Lower leg skin (tissue), 4 donors: Measurements from ENCODE around the gene C2CD3. TPM values are rescaled to one million over a fixed set of nuclear protein-coding genes. Genes with fewer than 3 reads are reported as not detected.
"Not testable (repeated sequence)": the region's sequence is repeated elsewhere in the genome, so short reads cannot be mapped to it uniquely, and the experiment has no call there.

ENCODE experiments used
- DNase-seq, 2 donors: peaks; one replicate each; pipeline ENCODE4 v3.0.0-alpha.2; 2019; ENCODE audit warnings: low spot score in 2 of 2
- H3K4me3 ChIP-seq: fragments of 200-600 bp; sonication (generic); 2 replicates; pipeline ENCODE4 v1.5.1; 2017; ENCODE audit warnings: mild to moderate bottlenecking, low read depth; ENCODE audit not compliant: poor library complexity, severe bottlenecking
- CTCF ChIP-seq, 3 donors: fragments of 450-650 bp; IDR thresholded peaks; one replicate each; pipeline ENCODE4 v1.5.1; 2016; ENCODE audit warnings: antibody characterized with exemption in 3 of 3, mild to moderate bottlenecking in 3 of 3, moderate library complexity in 2 of 3
- POLR2A ChIP-seq, 2 donors: fragments of 450-650 bp; IDR thresholded peaks; one replicate each; pipeline ENCODE4 v1.6.1; 2016 to 2017; ENCODE audit warnings: antibody characterized with exemption in 2 of 2, mild to moderate bottlenecking in 1 of 2, moderate library complexity in 1 of 2
- WGBS, 2 donors: methylation state at CpG; one replicate each; pipeline ENCODE4 v1.1.5; 2018; 5-methylcytosine and 5-hydroxymethylcytosine counted together
- intact Hi-C: fragments of 100-400 bp; cut with DNase I; formaldehyde crosslinking; loops from one replicate; pipeline ENCODE4 v1.15.0; 2023; ENCODE audit warnings: low total_unique reads
- total RNA-seq, 4 donors: library from RNA; depleted of rRNA; stranded (reverse); fragments of >200 nt; gene quantifications; one replicate each; pipeline ENCODE4 v1.1.0, GENCODE V29; 2016

Gene C2CD3
- total RNA-seq, 4 donors from 2014 or later, result 16.9 to 28.0 (median 24.4) TPM

GRCh38 chr11:74084796-74085541, 85.8 kb downstream of the C2CD3 start:
- no peak overlapping the region for H3K4me3 ChIP-seq
- WGBS, 2 donors, result 95 to 97% methylated on average over 2 of the region's 2 CpGs
- intact Hi-C loops, result no loop called here
- no peak for DNase-seq
- TF ChIP-seq POLR2A (IDR thresholded peaks at IDR 0.05), result no peak
- TF ChIP-seq CTCF (IDR thresholded peaks at IDR 0.05), result no peak

GRCh38 chr11:74083927-74084326, 86.9 kb downstream of the C2CD3 start:
- intact Hi-C loops, DNase-seq, H3K4me3 ChIP-seq: not testable (repeated sequence)
- 93 to 99% methylated on average over 4 of the region's 4 CpGs for WGBS, 2 donors

GRCh38 chr11:74081428-74081827, 89.4 kb downstream of the C2CD3 start:
- 89 to 96% methylated on average over 1 of the region's 1 CpG for WGBS, 2 donors
- no peak for DNase-seq
- intact Hi-C loops, result no loop called here
- TF ChIP-seq CTCF (IDR thresholded peaks at IDR 0.05), result no peak
- no peak overlapping the region for H3K4me3 ChIP-seq

- intact Hi-C loops, result no loop called here
- 77 to 83% methylated on average over 3 of the region's 3 CpGs for WGBS, 2 donors
- TF ChIP-seq POLR2A (IDR thresholded peaks at IDR 0.05) (no peak), CTCF (IDR thresholded peaks at IDR 0.05) (no peak)
- no peak overlapping the region for H3K4me3 ChIP-seq
- no peak for DNase-seq
Observed at GRCh38 chr11:74077193-74077592, 93.6 kb downstream of the C2CD3 start.

GRCh38 chr11:74072721-74073120, 98.1 kb downstream of the C2CD3 start:
- DNase-seq, result no peak
- intact Hi-C loops, result no loop called here
- no peak for TF ChIP-seq CTCF (IDR thresholded peaks at IDR 0.05)
- TF ChIP-seq POLR2A (IDR thresholded peaks at IDR 0.05), result no peak
- no peak overlapping the region for H3K4me3 ChIP-seq
- WGBS, 2 donors, result 88 to 96% methylated on average over 1 of the region's 1 CpG

- DNase-seq, result no peak
- H3K4me3 ChIP-seq, result no peak overlapping the region
- 79 to 83% methylated on average over 1 of the region's 1 CpG for WGBS, 2 donors
- no peak for TF ChIP-seq POLR2A (IDR thresholded peaks at IDR 0.05)
- intact Hi-C loops, result no loop called here
Observed at GRCh38 chr11:74072286-74072685, 98.5 kb downstream of the C2CD3 start.
